NOMO-1 treated with DMSO at 0.1 percent for 48 hours (cell line): ENCODE data around the gene PHLDA1.
A peak's percentile ranks its signal among the peaks of the same experiment; 100 is the strongest.

Experiments
- DNase-seq: peaks from one replicate; lab custom pipeline; 2025; ENCODE audit not compliant: unreplicated experiment; lab: John Stamatoyannopoulos, UW

PHLDA1 gene

DNA sequence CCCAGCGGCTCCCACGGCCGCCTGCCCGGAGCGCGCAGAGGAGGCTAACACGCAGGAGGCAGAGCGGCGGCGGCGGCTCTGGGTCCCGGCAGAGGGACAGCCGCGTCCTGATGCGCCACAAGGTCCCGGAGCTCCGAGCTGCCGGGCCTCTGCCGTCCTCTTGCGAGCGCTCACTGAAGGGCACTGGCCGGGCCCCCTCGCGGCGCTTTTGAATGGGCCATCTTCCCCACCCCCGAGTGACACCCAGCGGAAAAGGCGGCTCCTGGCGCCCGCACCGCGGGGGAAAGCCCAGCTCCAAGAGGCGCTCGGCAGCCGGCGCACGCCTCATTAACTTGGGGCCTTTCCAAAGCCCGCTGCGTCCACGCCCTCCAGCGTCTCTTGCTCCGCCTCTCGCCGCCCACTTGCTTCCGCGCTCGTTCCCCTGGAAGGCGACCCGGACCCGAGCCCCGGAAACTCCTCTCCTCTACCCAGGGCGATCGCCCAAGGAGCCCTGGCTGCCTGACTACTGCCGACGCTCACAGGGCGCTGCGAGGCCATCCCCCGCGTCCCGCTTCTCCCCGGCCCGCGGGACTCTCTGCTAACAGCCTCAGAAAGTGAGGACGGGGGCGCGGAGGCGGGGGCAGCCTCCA, at the start of gene PHLDA1:
Gene PHLDA1 (minus strand): TSS at position 363 of the 629 bp plus-strand sequence.
- peak; percentile 94 for DNase-seq

DNA sequence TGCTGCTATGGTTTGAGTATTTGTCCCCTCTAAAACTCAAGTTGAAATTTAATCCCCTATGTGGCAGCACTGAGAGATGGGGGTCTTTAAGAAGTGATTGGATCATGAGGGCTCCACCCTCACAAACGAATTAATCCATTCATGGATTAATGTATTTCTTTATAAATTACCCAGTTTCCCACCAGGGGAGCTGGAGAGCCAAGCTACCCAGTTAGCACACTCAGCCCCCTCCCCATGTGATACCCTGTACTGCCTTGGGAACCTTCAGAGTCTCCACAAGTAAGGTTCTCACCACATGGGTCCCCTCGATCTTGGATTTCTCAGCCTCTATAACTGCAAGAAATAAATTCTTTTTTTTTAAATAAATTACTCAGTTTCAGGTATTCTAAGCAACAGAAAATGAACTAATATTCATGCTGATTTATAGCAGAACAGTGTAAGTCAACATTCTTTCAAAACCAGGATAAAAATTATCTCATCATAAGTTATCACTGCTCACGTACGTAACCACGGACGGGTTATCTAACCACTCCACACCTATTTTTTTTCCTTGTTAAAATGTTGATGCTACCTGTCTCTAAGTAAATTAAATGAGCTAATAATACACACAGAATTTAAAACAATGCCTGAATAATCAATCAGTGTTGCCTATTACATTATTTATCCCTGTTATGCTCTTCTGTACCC, 49.3 kb upstream of the PHLDA1 start:
- DNase-seq = no peak

DNA sequence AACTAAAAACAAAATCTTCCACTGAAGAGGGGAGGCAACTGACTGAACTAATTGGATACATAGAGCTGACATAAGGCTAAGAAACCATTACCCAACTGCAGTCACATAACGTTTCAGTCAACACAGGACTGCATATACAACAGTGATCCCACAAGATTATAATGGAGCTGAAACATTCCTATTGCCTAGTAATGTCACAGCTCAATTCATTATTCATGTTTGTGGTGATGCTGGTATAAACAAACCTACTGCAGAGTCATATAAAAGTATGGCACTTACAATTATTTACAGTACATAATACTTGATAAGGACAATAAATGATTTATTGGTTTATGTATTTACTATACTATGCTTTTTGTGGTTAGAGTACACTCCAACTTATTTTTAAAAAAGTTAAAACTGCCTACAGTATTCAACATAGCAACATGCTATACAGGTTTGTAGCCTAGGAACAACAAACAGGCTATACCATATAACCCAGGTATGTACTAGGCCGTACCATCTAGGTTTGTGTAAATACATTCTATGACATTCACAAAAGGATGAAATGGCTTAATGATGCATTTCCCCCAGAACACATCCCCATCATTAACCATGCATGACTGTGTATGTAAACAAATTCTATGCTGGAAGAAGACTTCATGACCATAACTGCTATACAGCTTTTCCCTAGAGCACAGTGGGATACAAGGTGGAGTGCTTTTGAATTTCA, 48.6 kb upstream of the PHLDA1 start:
- no peak for DNase-seq

DNA sequence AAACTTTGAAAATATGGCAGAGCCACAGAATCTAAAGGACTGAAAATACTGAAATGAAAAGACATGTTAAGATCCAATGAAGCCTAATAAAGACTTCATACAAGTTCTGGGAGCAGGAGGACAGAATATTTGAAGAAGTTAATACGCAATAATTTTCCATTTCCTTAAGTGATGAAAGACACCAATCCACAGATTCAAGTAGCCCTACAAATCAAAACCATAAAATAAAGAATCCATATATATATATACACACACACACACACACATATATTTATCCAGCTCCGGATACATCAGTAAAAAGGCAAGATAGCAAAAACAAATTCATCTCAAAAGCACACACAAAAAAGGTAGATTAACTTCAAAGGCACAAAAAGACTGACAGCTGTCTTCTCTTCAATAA, 47.2 kb upstream of the PHLDA1 start:
- DNase-seq = no peak

DNA sequence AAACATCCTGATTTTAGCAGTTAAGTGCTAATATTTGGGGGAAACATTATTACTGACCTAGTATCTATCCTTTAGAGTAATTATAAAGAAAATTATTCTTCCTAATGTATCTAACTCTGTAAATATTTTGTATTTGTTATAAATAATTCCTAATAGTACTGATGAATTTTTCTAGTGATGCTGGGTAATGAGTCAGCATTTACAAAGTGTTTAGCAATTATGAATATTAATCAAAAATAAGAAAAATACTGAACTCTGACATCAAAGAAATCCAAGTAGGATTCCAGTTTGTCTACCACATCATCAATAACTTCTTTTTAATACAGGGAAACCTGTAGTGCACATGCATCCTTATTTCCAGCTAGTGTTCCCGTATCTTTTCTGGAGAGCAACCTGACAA, 43.9 kb upstream of the PHLDA1 start:
- no peak for DNase-seq

DNA sequence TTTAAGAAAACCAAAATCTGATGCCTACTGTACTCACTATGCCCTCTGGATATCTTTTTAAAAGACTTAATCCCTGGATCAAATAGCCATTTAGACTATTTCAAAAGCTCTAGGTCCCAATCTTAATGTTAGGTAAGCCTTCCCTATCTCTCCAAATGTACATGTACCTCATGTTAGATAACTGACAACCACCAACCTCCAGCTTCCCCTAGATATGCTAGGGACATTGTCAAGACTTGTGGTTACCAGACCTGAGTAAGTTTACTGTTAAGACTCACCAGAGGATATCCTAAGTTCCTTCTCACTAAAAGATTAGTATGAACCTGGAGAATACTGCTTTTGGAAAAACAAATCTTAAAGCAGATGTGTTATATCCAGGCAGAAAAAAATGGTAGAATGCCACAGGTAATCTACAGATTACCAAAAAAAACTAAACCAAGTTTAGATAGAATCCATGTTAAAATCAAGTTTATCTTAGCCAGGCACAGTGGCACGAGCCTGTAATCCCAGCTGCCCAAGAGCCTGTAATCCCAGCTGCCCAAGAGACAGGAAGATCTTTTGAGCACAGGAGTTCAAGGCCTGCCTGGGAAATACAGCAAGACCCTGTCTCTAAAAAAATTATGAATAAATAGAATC, 43.2 kb upstream of the PHLDA1 start:
- no peak for DNase-seq

DNA sequence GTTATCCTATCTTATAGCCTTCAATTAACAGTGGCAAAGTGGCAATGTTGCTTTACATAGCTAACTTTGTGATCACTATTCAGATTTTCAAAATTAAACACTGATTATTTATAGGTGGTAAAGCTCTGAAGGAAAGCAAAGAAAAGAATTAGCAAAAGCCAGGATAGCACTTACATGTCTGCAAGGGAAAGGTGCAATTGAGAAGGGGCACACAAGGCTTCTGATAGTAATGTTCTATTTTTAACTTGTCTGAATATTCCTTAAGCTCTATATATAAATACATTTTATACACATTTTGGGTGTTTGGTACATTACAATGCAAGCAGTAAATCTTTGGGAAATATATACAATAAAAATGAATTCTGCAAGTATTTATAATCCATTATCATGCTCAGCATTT, 42.0 kb upstream of the PHLDA1 start:
- DNase-seq = no peak

DNA sequence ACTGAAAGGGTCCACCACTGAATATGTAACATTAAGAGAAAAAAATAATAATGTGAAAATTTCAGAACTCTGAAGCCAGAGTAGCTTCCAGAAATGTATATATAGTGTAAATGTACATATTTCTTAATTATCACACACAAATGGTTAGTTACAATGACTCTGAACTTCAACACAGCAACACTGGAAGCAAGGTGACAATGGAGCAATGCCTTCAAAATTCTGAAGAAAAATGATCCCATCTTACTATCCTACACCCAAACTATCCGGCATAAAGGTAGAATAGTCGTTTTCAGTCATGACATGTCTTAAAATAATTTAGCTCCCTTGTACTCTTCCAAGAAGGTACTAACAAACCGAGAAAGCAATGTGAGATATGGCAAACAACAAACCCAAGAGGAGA, 41.0 kb upstream of the PHLDA1 start:
- no peak for DNase-seq

DNA sequence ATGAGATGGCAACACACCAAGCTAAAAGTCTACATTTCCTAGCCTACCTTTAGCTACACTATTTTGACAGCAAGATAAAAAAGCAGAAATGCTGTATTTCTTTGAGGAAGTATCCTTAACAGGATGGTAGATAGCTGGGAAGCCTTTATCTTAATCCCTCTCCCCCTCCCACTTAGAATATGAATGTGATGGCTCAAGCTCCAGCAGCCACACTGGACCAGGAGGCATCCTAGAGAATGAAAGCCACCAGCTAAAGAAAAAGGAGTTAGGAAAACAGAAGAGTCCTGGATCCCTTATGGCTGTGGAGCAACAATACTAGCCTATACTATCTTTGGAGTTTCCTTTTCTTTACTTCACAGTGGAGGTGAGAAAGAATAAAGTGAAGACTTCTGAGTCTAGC, 37.8 kb upstream of the PHLDA1 start:
- no peak for DNase-seq

DNA sequence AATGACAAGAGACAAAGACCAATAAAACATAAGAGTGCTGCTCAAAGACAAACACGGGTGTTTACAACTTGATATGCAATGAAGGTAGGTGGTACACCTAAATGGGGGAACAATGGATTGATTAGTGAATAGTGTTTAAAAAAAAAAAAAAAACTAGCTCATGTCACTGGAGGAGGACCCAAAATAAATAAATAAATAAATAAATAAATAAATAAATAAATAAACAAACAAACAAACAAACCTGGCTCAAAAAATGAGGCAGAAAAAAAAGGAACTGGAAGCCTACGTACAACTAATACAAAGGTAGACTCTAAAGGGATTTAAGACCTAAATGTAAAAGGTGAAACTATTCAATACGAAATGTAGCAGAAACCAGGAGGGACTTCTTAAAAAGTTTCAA, 34.3 kb upstream of the PHLDA1 start:
- no peak for DNase-seq

DNA sequence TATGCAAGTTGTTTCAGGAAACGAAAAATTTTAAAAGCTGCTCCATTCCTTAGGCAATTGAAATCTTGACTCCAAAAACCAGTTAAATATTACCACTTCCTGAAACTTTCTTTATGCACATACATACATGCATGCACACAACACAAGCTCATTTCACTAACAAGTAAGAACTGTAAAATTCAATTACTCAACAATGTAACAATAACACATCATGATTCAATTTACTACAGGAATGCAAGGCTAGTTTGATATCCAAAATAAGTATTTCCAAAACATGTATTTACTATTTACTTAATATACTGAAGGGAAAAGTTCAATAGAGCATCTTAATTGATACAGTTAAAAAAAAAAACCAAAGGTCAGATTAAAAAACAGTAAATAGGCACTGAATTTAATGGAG, 33.3 kb upstream of the PHLDA1 start:
- no peak for DNase-seq

DNA sequence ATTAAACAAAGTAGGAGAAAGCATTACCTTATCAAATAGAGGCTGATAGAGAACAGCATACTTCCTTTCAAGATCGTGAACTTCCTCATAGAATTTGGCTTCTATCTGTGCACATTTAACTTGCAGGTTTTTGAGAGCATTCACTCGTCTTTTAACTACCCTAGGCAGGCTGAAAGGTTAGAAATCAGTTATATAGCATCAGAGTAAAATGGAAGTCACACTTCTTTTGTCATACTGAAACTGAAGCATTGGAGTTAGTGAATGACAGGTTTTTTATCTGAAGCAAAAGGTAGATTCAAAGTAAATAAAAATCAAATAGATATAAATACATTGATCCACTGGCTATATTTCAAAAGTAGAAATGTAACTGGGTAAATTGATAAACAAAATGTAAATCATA, 28.5 kb upstream of the PHLDA1 start:
- no peak for DNase-seq

DNA sequence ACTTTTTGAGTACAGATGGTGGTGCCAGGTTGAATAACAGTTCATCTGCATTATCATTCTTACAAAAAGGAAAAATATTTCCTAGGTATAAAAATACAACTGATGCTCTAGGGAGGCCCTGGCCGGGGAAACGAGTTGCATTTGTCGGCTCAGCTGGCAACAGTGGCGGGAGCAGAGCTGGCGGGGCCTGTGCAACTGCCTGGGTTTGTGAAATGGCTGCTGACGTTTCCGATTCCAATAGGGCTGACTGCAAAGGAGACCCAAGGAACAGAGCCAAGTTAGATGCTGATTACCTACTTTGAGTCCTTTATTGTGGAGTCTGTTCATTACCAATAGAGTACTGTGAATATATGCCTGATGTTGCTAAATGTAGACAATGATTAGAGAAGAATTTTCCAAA, 25.8 kb upstream of the PHLDA1 start:
- DNase-seq = no peak

DNA sequence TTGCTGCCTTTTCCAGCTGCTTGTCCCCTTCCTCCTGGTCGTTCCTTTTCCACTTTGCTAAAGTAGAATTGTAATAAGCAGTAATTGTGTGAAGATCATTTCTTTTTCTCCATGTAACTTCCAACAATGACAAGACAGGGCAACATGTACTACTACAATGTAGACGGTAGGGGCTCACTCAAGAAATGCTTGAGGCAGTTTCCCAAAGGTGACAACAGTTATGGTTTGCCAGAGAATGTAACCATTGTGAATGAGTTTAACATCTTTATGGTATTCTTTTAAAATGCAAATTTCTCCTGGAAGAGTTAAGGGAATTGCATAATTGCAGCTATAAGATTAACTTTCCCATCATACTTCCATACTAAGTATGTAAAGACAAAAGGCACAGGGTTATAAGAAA, 23.8 kb upstream of the PHLDA1 start:
- DNase-seq = no peak

DNA sequence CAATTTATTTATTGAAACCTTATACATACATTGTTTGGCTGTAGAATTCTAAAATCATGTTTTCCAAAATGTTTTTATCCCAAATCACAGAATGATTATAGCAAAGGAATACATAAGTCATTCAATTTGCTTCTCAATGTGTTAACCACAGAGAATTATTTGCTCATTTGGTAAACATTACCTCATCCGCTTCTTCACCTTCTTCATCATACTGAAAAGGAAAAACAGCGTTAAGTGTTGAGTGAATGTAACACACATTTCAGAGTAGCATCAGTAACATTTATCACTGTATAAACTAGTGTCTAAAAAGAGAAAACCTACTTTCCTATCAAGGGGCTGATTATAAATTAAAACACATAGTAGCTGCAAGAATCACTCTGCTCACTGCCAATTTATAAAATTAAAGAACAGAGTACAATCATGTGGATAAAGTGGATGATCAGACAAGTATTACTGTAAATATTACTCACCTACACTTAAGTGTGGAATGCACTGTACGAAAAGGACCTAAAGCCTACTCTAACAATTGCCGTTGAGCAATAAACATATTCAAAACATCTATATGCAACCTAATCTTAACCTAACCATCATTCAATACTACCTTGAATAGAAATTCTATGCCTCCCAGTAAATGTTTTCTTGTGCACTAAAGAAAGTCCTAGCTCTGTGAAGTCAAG, 18.1 kb upstream of the PHLDA1 start:
- no peak for DNase-seq

DNA sequence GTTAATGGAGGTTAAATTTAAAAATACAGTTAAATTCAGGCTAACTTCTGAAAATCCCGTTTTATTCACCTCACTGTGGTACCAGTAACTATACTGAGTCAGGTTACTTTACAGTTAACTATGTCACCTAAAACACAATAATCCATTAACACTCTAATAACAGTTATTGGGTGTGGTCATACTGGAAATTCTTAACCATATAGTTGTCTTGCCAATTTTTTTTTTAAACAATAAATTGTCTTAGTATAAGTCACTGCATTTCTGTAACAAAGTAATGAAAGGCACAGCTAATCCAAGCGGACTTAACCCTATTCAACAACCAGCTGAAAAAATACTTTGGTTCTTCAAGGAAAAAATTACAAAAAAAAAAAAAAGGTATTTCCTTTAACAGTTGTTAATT, 16.2 kb upstream of the PHLDA1 start:
- no peak for DNase-seq

DNA sequence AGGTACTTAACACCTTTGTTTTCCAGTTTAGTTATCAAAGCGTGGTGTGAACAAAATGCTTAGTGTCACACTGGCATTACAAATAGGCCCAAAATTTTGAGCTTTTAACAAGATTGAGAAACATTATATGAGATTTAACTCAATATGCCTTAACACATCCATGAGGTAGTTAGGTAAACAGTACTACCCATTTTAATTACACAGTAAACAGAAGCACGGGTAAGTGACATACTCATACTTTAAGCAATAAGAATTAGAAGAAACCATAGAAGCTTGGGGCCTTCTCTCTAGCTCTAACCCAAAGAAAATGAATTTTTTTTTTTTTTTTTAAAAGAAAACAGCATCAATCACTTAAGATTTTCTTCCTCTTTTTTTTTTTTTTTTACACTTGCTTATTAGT, 15.5 kb upstream of the PHLDA1 start:
- no peak for DNase-seq

DNA sequence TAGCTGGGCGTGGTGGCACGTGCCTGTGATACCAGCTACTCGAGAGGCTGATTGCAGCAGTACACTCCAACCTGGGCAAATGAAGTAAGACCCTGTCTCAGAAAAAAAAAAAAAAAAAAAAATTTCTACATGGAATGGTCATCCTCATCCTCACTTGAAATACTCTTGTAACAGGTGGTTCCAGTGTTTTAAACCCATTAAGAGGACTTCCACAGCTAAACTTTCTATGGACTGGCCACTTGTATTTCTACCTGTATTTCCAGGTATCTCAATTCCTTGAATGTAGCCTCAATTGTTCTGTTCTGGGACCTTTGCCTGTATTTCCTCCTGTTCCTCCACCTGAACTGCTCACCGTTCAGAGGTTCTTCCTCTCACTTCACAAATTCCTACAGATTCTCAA, 11.8 kb upstream of the PHLDA1 start:
- no peak for DNase-seq

DNA sequence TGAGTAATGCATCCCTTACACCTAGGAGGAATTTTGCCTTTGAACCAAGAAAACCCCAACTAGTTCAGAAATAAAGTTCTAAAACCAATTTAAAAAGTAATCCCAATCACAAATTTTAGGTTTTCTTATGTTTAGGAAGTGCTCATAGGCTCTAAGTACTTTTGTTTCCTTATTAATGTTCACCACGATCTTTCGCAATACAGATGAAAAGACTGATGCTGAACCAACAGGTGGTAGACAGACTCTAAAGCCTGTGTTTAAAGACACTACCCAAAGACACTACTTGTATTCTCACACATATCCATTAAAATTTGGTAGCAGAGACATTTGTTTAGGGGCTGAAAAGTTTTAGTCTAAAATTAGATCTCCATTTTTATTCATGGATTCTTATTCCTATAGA, 10.6 kb upstream of the PHLDA1 start:
- DNase-seq = peak; percentile 48

DNA sequence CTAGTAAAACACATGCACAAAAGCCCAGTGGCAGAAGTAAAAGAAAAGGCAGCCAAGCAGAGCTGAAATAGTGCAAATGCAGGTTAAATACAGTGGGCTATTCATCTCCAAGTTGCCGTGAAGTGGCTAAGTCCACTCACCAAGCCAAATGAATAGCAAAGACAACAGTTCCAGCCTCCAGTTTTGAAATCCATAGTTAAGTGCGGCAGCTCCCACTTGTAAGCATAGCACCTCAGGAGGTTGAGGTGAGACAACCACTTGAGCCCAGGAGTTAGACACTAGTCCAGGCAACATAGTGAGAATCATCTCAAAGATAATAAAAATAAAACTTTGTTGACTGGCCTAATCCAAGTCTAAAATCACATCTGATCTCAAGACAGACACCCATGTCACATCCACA, 9.8 kb upstream of the PHLDA1 start:
- DNase-seq = no peak

DNA sequence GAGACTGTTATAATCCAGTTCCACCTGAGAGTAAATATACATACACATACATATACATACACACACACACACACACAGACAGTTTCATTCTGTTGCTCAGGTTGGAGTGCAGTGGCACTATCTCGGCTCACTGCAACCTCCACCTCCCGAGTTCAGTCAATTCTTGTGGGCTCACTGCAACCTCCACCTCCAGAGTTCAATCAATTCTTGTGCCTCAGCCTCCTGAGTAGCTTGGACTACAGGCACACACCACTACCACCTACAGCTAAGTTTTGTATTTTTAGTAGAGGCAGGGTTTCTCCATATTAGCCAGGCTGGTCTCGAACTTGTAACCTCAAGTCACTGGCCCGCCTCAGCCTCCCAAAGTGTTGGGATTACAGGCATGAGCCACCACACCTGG, 8.9 kb upstream of the PHLDA1 start:
- no peak for DNase-seq
